ENCODE results near the gene BNC2.

The BNC2 gene

DNA sequence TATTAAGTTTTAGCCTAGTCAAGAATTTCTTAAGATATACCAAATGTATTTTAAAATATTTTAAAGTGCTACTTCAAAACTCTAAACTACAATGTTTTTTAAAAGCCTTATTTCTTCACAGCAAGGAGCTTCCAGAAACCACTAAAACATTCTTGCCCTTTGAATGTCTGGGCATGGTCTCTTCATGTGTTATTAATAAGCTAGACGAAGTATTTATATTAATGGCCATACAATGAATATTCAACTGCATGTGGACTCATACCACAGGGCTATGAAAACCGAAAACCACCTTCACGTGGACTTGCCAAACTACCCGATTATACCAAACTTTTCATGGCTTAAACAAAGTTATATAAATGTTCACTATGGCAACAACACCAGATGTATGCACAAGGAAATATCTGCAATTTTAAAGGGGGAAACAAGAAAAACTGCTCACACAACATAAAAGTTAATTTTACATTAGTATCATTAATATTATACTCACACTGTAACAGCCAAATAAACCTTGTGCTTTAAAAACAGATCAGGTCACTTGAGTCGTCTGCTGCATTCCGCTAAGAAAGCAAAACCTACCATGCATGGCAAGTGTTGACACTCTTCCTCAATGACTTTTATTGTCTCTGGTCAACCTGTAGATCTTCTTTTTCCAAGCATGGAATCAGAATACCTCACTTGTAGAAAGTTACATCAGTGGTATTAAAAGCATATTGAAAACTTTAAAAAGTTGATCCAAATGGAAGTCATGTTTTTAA is 246.3 kb downstream of the BNC2 start:
- no peak for DNase-seq

DNA sequence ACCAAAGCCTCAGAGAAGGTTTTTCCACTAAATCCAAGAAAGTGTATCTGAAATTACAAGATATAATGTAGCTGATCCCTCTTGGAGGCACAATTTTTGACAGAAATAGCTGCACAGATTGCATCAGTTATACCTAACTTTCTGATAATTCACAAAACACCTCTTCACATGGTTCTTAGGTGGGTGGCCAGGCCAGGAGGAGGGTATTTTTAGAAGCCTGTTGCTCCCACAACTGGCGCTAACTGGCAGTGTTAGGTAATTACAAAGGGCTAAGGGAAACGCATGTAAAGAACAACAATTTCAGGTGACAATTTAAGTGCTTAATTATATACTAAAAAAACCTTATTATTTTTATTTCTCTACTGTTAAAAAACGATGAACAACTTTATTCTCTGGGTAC is 247.9 kb downstream of the BNC2 start:
- no peak for DNase-seq

DNA sequence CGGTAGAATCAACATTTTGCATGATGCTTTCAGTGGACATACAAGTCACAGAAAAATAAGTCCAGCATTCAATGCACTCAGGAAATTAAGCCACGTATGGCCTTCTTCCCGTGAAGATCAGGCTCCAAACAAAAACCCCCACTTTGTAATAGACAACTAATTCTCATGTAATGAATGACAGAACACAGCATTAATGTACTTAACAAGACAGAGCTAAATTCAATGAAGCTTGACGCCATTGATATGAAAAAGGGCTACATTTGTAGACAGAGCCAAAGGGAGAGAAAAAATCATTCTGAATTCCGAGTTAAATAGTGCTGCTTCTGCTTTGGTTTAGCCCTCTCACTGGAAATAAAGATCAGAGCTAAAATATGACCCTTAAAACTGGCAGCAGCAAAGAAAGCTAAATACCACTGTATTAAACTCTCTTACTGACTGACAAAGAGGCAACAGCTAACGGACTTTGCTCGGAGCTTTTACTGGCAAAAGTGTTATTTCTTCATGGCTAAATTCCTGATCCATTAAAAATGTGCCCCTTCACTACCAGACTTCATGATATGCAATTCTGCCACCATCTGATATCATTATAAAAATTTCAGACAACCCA is 250.5 kb downstream of the BNC2 start:
- no peak for DNase-seq

DNA sequence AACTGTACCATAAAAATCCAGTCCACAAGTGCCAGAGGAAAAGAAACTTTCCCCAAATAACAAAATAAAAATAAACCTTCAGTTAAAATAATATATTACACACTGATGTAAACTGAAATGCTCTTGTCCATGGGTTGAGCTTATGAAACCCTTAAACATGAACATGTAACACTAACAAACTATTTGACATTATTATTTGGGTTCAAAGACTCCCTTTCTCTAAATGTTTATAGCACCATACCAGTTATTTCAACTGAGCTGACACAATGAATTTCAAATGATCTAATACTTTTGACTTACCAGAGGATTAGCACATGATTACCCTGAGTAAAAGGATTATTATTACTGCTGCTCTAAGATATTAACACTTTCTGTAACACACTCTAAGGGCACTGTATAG is 251.1 kb downstream of the BNC2 start:
- no peak for DNase-seq

DNA sequence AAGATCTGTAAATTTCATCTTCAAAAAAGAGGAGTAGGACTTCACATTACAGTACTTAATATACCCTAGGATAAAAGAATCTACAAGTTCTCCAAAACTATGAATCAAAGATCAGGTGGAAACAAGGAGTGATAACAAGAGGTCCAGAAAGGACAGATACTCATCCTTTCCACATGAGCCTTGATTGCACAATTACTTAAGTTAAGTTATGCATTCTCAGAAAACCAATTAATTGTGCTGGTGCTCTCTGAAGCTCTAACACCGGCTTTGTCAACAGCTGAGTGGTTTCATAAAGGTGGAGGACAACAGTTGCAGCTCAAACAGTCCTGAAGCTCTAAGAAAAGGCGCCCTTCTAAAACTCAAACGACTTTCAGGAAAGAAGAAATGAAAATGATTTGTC is 251.9 kb downstream of the BNC2 start:
- no peak for DNase-seq

DNA sequence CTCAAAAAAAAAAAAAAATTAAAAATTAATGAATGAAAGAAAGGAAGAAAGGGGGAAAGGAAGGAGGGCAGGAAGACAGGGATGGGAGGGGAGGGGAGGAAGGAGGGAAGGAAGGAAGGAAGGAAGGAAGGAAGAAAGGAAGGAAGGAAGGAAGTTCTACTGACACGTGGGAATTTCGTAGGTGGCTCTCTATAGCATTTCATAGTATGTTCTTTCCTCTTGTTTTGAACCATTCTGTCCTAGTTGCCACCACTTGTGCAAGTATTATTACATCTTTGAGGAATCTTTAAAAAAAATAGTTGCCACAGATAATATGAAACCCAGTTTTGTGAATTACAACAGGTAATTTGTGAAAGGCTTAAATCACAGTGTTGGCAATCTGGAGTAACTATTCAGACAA is 253.8 kb downstream of the BNC2 start:
- no peak for DNase-seq

DNA sequence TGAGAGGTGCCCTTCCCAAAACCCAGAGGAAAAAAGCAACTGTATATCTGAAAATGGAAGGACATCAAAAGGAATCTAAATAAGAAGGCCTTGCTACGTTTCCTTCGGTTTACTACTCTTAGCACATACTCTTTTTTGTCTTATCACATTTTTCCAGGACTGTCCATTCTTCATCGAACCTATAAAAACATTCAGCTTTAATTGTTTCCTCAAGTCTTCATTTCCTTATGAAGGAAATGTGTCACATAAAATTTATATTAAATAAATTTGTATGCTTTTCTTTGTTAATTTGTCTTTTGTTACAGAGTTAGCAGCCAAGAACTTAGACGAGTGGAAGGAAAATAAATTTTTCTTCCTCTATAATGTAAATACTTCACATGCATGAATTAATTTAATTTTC is 255.0 kb downstream of the BNC2 start:
- no peak for DNase-seq

DNA sequence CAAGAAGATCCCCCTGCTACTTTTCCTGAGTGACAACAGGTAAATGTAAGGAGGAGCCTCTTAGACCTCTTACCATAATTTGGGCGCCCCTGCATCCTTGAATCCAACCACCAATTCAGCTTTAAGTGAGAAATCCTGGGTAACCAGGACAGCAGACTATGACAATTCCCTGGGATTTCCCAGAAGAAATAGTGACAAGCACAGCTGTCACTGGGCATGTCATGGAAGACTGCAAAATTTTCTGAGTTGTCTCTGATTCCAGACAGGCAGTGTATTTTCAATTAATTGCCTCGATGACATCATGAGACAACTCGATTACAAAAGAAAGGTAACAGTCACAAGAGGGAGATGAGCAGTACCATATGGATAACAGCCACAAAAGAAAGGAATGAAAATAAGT is 256.9 kb downstream of the BNC2 start:
- no peak for DNase-seq

DNA sequence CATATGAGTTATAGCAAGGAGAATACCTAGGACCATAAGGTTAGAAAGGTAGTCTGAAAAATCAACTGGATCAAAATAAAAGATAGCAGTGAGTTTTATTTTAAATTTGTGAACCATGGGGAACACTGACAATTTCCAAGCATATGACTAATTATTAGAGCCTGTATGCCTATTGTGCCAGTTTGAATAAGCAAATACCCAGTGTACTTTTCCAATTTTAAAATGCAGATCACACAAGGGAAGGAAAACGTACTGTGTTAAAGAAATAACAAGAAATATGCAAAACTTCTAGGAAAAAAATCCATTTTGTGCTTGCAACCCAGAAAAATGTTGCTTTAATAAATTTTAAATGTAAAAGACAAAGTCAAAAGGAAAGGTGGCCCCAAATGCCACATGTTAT is 257.4 kb downstream of the BNC2 start:
- no peak for DNase-seq

DNA sequence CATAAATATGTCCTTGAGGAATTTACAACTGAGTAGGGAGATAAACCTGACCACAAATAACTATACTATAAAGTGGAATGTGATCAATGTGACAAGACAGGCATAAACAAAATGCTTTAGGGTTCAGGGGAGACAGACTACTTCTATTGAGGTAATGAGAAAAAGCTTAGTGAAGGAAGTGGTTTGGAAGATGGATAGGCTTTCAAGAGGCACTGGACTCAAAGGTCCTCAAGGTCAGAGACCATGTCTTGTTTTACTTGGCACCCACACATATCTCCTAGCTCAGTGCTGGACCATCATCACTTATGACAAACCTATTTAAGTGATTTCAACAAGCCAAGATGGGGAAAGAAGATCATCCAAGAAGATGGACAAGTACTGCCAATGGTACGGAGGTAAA is 257.8 kb downstream of the BNC2 start:
- no peak for DNase-seq

DNA sequence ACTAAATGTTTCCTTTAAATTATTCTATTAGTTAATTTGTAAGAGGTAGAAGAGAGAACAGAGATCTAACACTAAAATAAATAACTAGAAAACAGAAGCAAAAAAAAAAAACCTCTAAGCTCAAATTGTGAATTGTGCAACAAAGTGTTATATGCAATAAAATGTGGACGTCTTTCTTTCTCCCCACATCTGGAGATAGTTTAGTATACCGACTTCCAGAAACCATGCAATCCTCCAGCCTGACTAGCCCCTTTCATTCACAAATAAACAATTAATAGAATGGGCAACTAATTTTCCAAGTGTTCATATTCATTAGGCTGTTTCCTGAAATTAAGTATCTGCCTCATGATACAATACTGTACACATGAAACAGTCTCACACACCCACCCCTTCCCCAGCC is 258.5 kb downstream of the BNC2 start:
- no peak for DNase-seq

DNA sequence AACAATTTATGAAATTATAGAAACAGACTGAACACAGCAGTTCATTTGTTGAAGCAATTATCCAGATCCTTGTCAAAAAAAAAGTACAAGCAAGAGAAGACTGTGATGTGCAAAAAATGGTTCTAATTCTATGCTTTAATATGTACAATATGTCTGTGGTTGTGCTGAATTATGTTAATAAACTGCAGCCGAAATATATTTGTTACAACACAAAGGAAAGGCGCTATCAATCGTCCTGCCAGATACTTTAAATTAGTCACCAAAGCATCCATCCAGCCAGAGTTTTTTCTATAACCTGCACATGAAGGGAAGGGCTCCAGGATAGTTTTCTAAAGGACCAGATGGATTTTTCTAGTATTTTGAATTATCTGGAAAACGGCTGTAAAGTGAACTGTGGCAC is 259.5 kb downstream of the BNC2 start:
- no peak for DNase-seq

DNA sequence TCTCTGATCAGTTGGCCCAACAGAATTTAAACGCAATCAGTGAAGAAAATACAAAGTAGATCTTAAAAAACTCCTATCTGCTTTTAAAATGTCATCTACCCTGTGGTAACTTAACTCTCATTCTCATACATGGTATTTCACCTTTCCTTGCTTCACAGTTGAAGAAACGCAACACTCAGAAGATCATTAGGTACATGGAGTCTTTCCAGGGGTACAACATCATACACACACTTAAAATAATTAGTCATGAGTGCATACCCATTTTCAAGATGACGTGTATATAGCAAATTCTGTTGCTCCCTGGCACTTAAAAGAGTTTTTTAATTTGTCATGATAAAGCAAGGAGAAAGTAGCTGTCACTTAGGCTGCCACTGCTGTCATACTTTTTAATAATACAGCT is 259.9 kb downstream of the BNC2 start:
- no peak for DNase-seq

DNA sequence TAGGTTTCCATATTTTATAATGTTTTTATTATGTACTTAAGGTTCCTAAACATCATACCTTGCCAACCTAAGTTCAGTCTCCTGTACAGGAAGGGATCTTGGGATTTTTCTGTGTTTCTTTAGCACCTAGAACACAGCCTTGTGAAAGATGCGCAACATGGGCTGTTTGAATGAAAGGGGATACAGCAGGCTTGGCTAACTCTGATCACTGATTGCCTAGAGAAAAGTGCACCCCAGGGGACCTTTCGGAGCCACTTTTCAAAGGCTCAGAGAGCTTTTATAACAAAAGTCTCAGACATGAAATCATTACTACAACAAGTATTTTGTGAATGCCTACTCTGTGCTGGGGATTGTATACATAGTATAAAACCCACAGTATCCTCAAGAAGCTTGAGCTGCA is 261.6 kb downstream of the BNC2 start:
- DNase-seq, result no peak

DNA sequence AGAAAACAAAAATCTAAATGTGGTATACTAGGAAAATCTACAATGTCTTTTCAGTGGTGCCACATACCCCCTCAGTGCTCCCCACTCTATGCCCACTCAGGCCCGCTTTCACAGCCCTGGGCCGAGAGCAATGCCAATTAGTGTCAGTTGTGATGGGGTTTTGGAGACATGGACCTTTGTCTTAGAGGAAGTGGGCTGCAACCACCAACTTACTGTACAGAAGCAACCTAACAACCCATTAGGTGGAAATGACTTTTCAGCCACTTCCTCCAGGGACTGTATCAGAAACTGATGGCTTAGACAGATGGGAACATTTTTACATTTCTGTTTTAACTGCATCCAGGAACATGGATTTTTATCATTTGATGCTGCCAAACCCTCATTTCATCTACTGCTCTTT is 268.0 kb downstream of the BNC2 start:
- no peak for DNase-seq

DNA sequence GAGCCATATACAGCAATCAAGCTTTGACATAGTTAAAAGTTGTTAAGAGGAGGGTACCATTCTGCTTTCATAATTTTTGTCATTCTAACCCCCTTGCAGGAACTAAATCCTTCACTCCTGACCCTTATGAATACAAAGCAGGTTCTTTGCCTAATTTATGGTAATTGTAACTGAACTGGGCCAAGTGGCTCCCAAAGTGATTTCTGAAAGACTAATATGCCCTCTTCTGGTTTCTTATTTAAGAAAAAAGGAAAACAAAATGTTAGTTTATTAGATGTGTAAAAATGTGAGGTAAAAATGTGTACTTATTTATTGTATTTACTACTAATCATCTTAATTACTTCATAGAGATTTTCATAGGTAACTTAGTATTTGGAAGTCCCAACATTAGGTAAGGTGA is 268.5 kb downstream of the BNC2 start:
- DNase-seq, result no peak

DNA sequence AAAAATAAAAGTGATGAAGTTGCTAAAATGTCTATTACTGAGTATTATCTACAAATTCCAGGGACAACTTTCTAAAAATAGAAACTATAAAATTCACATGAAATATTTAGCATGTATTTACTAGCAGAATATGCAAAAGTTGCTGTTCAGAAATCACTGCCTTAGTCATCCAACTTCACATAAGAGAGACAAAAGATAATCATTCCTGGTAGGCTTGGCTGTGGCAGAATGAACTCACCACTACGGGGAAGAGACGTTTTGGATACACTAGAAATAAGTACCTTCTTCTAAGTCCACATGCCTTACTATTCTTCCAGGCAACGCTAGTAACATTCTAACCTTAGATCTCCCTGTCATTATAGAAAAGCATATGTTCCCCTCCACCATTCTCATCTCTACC is 272.2 kb downstream of the BNC2 start:
- DNase-seq, result no peak

DNA sequence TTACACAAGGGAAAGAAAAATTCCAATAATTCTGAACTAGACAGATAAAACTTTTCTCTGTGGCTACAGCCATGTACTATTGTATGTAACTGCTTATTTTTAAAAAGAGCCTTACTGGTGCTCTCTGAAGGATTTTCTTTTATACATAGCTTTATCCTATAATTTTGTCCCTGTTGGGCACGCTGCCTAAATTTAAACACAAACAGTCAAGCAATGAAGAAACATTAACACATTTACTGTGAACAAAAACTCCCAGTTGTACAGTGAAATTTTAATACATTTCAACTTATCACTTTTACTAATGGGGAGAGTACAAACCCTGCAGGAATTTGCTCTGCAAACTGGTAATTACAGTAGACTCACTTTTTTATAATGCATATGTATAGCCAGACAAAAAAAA is 273.3 kb downstream of the BNC2 start:
- DNase-seq, result no peak

DNA sequence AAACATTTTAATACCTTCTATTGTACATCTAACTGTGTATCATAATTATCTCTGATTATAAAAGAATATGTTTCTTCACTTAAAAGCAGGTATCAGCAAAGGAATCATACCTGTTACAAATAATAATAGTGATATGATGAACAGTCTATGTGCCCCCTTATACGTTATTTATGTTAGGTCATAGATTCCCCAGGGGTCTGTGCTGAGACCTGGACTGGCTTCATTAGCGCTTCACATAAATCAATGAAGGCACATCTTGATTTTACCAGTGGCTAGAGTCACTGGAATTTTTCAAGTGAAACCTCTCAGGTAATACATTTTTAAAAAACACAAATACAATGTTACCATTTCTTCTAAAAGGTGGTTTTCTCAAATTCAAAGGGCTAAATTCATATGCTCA is 275.2 kb downstream of the BNC2 start:
- no peak for DNase-seq

DNA sequence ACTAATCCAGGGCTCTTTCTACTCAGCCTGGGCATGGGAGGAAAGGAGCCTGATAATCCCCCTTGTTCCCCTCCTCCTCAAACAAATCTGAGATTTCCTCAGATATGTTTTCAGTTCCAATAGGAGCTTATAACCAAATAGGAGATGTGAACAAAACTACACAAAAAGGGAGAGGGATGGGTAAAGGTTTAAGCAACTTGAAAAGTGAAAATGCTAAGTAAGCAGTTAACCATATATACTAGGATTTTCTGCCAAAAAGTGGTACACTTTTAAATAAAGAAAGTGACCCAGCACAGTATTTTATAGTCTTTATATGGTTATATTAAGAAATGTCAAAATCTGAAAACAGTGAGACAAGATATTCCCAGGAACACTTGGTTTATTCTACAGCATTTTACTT is 275.7 kb downstream of the BNC2 start:
- no peak for DNase-seq

DNA sequence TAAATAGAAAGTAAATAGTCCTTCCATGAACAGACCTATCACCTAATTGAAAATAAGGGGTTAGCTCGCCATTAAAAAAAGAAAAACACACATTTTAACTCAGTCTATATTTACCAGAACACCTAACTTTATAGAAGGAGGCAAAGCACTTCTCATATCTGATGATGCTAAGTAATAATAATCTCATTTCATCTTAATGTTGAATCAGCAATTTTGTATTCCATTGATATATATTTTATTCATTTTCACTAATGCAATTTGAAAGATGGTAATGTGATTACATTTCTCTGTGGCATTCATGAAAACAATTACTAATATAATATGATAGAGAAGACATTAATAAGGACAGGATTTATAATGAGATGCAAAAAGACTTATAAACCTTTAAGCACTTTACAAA is 276.7 kb downstream of the BNC2 start:
- DNase-seq, result no peak

DNA sequence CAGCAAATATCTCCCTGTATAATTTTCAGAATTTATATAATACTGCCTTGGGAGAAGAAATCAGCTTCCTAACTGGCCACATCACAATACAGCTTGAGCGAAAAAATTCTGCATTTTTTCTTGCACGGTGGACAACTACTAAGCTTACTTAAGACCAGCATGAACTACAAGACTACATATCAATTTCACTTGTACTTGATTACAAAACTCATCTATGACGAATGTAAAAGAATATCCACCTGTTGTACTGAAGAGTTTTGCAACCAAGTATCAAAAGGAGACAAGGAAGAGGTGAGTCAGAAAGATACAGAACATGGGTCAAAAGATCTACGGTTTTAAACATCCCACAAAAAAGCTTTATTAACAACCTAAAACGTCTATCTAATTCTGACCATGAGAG is 279.4 kb downstream of the BNC2 start:
- no peak for DNase-seq

DNA sequence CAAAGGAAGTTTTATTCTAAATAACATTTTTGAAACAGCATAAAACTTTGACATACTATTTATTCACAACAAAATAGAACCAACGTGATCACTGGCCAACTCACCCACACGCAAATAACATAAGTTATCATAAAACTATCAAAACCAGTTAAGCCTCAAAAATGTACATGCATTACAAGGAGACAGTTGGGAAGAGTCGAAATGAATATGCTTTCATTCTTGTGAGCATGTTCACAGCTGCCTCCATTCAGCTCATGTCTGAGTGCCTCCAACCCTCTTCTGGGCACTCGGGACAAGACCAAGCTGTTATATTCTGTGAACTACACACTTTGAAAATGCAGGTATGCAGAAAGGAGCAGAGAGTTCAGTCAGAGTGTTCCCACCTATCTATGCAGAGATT is 284.9 kb downstream of the BNC2 start:
- DNase-seq, result no peak

DNA sequence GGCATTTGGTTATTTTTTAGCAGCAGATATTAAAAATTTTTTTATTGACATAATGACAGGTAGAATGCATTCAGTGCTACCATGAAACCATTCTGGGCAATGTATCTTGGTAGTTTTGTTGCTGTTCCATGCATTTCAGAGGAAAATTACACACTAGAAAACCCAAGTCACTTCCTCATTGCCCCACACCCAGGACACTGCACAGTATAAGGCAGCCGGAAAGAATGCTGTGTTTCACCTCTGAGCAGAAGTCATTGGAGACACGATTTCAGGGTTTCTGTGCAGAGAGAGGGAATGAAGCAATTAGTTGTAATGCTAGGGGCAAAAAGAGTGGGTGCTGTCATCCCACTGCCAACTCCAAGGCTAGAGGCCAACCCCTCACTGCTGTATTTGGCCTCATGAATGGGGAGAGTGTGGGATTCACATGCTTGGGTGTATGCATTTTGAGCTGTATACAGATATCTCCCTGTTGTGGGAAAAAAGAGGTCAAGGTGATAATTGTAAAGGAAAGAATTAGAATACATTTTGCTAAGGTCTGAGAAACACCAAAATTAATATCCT is 290.5 kb downstream of the BNC2 start:
- DNase-seq, result no peak

DNA sequence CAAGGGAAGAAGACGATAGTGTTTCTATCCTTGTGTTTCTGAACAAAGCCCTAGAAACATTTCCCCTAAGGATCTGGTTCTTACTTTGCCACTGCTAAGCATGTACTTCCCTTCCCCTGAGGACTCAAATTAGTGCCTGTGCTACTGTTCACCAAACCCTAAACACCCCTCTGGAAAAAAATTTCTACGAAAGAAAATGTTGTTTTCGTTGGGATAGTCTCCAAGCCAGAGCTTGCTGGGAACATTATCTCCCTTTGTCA is 294.6 kb downstream of the BNC2 start:
- DNase-seq, result no peak
